ENCODE data around the gene PDGFRB. TPM values are rescaled to one million over a fixed set of nuclear protein-coding genes. Genes with fewer than 3 reads are reported as not detected.

The PDGFRB gene
- total RNA-seq, 1 experiment from 2014 or later: not detected

- Histone ChIP-seq H3K4me2 (no peak overlapping the region), H3K27ac (no peak overlapping the region), H4K20me1 (ENCODE audit: insufficient read depth) (no peaks in the 10 kb centered on the region), H3F3A (ENCODE audit: insufficient read depth, low read depth) (0 out of 2 replicates have a peak, but pooled peaks cover 4% of the 10 kb centered on the region), H3K36me3 (ENCODE audit: low read depth) (no peaks in the 10 kb centered on the region), H3K9me2 (ENCODE audit: insufficient read depth) (no peaks in the 10 kb centered on the region), H3K27me3 (ENCODE audit: insufficient read depth, low read depth) (peaks cover 6% of the 10 kb centered on the region; the same call in 1 of the 2 replicates), H3K4me1 (replicated peaks; ENCODE audit: insufficient read depth) (no peaks in the 10 kb centered on the region; the same call in 1 of the 2 replicates), H3K79me2 (ENCODE audit: low read depth) (no peaks in the 10 kb centered on the region), H3K4me3 (no peak overlapping the region), H2AFZ (no peak overlapping the region), H3K9me3 (ENCODE audit: insufficient read depth, low read depth) (no peaks in the 10 kb centered on the region)
- ChIA-PET POLR2A (ENCODE audit: unreplicated experiment) (no interaction called here), CTCF (no interaction called here)
- TF ChIP-seq CTCF (conservative IDR thresholded peaks at IDR 0.05) (no peak), EZH2 (IDR thresholded peaks at IDR 0.05; ENCODE audit: low read depth) (no peak)
- intact Hi-C loops (cut with micrococcal nuclease; ENCODE audit: unreplicated experiment): loop anchor here (1.0 to 2.0 kb wide), 6 partner anchors 30 to 326 kb away; no protein-coding TSS in a partner anchor
- DNase-seq: no peak
- BruUV-seq (replicated peaks): no TSS peak
Observed at GRCh38 chr5:150160448-150161081, 4.9 kb upstream of the PDGFRB start.

- Histone ChIP-seq H3K9me2 (ENCODE audit: insufficient read depth) (no peaks in the 10 kb centered on the region), H3K27ac (no peak overlapping the region), H3K4me1 (replicated peaks; ENCODE audit: insufficient read depth) (no peaks in the 10 kb centered on the region; the same call in 1 of the 2 replicates), H3K27me3 (ENCODE audit: insufficient read depth, low read depth) (peaks cover 9% of the 10 kb centered on the region; the same call in 1 of the 2 replicates), H3K4me3 (no peak overlapping the region), H3K36me3 (ENCODE audit: low read depth) (no peaks in the 10 kb centered on the region), H3K79me2 (ENCODE audit: low read depth) (no peaks in the 10 kb centered on the region), H3K9me3 (ENCODE audit: insufficient read depth, low read depth) (no peaks in the 10 kb centered on the region), H2AFZ (no peak overlapping the region), H3F3A (ENCODE audit: insufficient read depth, low read depth) (0 out of 2 replicates have a peak, but pooled peaks cover 4% of the 10 kb centered on the region), H4K20me1 (ENCODE audit: insufficient read depth) (no peaks in the 10 kb centered on the region), H3K4me2 (no peak overlapping the region)
- CTCF ChIA-PET: interaction anchor here (0.5 to 0.6 kb wide), 2 partner anchors 237 to 313 kb away, joined by 3 read pairs; no protein-coding TSS in a partner anchor
- POLR2A ChIA-PET (ENCODE audit: unreplicated experiment): no interaction called here
- no peak for DNase-seq
- TF ChIP-seq EZH2 (IDR thresholded peaks at IDR 0.05; ENCODE audit: low read depth) (no peak), CTCF (conservative IDR thresholded peaks at IDR 0.05) (no peak)
- BruUV-seq (replicated peaks): no TSS peak
- intact Hi-C loops (cut with micrococcal nuclease; ENCODE audit: unreplicated experiment): loop anchor here (2.0 kb wide), 1 partner anchor 49 kb away; no protein-coding TSS in a partner anchor
Observed at GRCh38 chr5:150159741-150160179, 4.1 kb upstream of the PDGFRB start.

- no TSS peak for BruUV-seq (replicated peaks)
- H3K9me2 ChIP-seq (ENCODE audit: insufficient read depth): no peaks in the 10 kb centered on the region
- CTCF ChIA-PET: interaction anchor here (0.6 kb wide), 1 partner anchor 238 kb away, joined by 3 read pairs; no protein-coding TSS in a partner anchor
- H3K4me3 ChIP-seq: no peak overlapping the region
- no peak for DNase-seq
- H3F3A ChIP-seq (ENCODE audit: insufficient read depth, low read depth): 0 out of 2 replicates have a peak, but pooled peaks cover 4% of the 10 kb centered on the region
- intact Hi-C loops (cut with micrococcal nuclease; ENCODE audit: unreplicated experiment): no loop called here
- H3K36me3 ChIP-seq (ENCODE audit: low read depth): no peaks in the 10 kb centered on the region
- peaks cover 9% of the 10 kb centered on the region; the same call in 1 of the 2 replicates for H3K27me3 ChIP-seq (ENCODE audit: insufficient read depth, low read depth)
- POLR2A ChIA-PET (ENCODE audit: unreplicated experiment): no interaction called here
- no peak overlapping the region for H3K27ac ChIP-seq
- TF ChIP-seq CTCF (conservative IDR thresholded peaks at IDR 0.05) (no peak), EZH2 (IDR thresholded peaks at IDR 0.05; ENCODE audit: low read depth) (no peak)
- H3K9me3 ChIP-seq (ENCODE audit: insufficient read depth, low read depth): no peaks in the 10 kb centered on the region
- no peak overlapping the region for H3K4me2 ChIP-seq
- H2AFZ ChIP-seq: no peak overlapping the region
- H4K20me1 ChIP-seq (ENCODE audit: insufficient read depth): no peaks in the 10 kb centered on the region
- H3K4me1 ChIP-seq (replicated peaks; ENCODE audit: insufficient read depth): no peaks in the 10 kb centered on the region; the same call in 1 of the 2 replicates
- no peaks in the 10 kb centered on the region for H3K79me2 ChIP-seq (ENCODE audit: low read depth)
Observed at GRCh38 chr5:150159031-150159430, 3.4 kb upstream of the PDGFRB start.

Measured in PC-9 (cell line).